ENCODE data around the gene ALDH5A1. TPM values are rescaled to one million over a fixed set of nuclear protein-coding genes. Genes with fewer than 3 reads are reported as not detected.

ALDH5A1 gene
- 6.6 and 7.8 TPM in 2 replicates for total RNA-seq
- long read RNA-seq, partial matches to known transcripts = 3 of 5 reads
- long read RNA-seq, other reads (novel, unspliced or antisense) = 2 of 5 reads

- TF ChIP-seq, protein P1, sequence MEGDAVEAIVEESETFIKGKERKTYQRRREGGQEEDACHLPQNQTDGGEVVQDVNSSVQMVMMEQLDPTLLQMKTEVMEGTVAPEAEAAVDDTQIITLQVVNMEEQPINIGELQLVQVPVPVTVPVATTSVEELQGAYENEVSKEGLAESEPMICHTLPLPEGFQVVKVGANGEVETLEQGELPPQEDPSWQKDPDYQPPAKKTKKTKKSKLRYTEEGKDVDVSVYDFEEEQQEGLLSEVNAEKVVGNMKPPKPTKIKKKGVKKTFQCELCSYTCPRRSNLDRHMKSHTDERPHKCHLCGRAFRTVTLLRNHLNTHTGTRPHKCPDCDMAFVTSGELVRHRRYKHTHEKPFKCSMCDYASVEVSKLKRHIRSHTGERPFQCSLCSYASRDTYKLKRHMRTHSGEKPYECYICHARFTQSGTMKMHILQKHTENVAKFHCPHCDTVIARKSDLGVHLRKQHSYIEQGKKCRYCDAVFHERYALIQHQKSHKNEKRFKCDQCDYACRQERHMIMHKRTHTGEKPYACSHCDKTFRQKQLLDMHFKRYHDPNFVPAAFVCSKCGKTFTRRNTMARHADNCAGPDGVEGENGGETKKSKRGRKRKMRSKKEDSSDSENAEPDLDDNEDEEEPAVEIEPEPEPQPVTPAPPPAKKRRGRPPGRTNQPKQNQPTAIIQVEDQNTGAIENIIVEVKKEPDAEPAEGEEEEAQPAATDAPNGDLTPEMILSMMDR (IDR thresholded peaks at IDR 0.05) = peak; percentile 26
- Mint-ChIP-seq H3K27me3 (ENCODE audit: unreplicated experiment) (no peaks in the 10 kb centered on the region), H3K36me3 (ENCODE audit: unreplicated experiment) (peaks cover 10% of the 10 kb centered on the region), H3K9me3 (ENCODE audit: unreplicated experiment) (no peaks in the 10 kb centered on the region), H3K4me3 (ENCODE audit: unreplicated experiment) (peak within 1 kb of the TSS; percentile 76), H3K27ac (ENCODE audit: unreplicated experiment) (peak within 1 kb of the TSS; percentile 47), H3K4me1 (ENCODE audit: unreplicated experiment) (peaks cover 12% of the 10 kb centered on the region)
- DNase-seq (ENCODE audit: extremely low spot score, unreplicated experiment) = peak; percentile 88
Measured at GRCh38 chr6:24494821-24495795, at the start of gene ALDH5A1. TSS of gene ALDH5A1 (plus strand) at chr6:24494969. CDS start at chr6:24494997, 28 bp downstream.

GRCh38 chr6:24445704-24446103, 49.1 kb upstream of the ALDH5A1 start:
- DNase-seq (ENCODE audit: extremely low spot score, unreplicated experiment) = peak; percentile 42
- Mint-ChIP-seq H3K4me3 (ENCODE audit: unreplicated experiment) (no peak overlapping the region), H3K9me3 (ENCODE audit: unreplicated experiment) (no peaks in the 10 kb centered on the region), H3K36me3 (ENCODE audit: unreplicated experiment) (no peaks in the 10 kb centered on the region), H3K27me3 (ENCODE audit: unreplicated experiment) (no peaks in the 10 kb centered on the region), H3K4me1 (ENCODE audit: unreplicated experiment) (peaks cover 8% of the 10 kb centered on the region), H3K27ac (ENCODE audit: unreplicated experiment) (no peak overlapping the region)
- TF ChIP-seq, protein P1 (IDR thresholded peaks at IDR 0.05) = no peak

DNA sequence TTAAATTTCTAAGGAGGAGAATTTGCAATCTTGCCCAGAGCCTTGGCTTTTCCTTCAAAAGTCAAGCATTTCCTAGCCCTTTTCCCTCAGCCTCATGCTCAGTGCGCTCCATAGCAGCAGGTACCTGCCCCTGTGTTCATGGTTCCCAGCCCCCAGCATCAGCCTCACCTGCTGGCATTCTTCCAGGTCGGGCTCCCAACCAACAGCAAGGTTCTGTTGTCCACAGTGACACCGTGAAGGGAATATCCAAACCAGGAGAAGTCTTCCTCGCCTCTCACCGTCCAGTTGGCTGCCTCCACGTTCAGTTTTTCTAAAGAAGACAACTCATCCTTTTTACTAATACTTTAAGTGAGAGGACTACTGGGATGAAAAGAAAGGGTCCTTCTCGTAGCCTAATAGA, 48.1 kb upstream of the ALDH5A1 start:
- Mint-ChIP-seq H3K4me3 (ENCODE audit: unreplicated experiment) (no peak overlapping the region), H3K36me3 (ENCODE audit: unreplicated experiment) (no peaks in the 10 kb centered on the region), H3K9me3 (ENCODE audit: unreplicated experiment) (no peaks in the 10 kb centered on the region), H3K27ac (ENCODE audit: unreplicated experiment) (no peak overlapping the region), H3K4me1 (ENCODE audit: unreplicated experiment) (peaks cover 8% of the 10 kb centered on the region), H3K27me3 (ENCODE audit: unreplicated experiment) (no peaks in the 10 kb centered on the region)
- peak; percentile 62 for DNase-seq (ENCODE audit: extremely low spot score, unreplicated experiment)
- TF ChIP-seq, protein P1 (IDR thresholded peaks at IDR 0.05) = no peak

DNA sequence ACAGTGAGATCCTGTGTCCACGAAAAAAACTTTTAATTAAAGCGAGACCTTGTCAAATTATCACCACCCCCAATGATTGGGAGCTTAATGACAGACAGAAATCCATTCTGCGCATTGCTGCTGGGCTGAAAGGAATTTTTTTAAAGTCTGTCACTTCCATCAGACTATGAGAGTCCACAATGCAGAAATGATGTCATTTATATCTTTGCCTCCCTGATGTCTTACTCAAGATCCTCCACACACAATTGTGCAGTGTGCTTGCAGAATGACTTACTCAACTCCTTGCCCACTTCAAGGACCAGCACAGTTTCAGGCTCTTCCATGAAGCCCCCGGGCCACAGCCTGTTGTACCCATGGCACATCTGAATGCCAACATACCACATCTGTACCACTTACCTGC, 46.4 kb upstream of the ALDH5A1 start:
- H3K36me3 Mint-ChIP-seq (ENCODE audit: unreplicated experiment) = no peaks in the 10 kb centered on the region
- peaks cover 5% of the 10 kb centered on the region for H3K4me1 Mint-ChIP-seq (ENCODE audit: unreplicated experiment)
- H3K27ac Mint-ChIP-seq (ENCODE audit: unreplicated experiment) = no peak overlapping the region
- DNase-seq (ENCODE audit: extremely low spot score, unreplicated experiment) = peak; percentile 48
- no peaks in the 10 kb centered on the region for H3K27me3 Mint-ChIP-seq (ENCODE audit: unreplicated experiment)
- TF ChIP-seq, protein P1 (IDR thresholded peaks at IDR 0.05) = no peak
- no peak overlapping the region for H3K4me3 Mint-ChIP-seq (ENCODE audit: unreplicated experiment)
- H3K9me3 Mint-ChIP-seq (ENCODE audit: unreplicated experiment) = no peaks in the 10 kb centered on the region
